Brain microvascular endothelial cell (primary cell): ENCODE results near the gene SAE1.

Experiments used
- DNase-seq: peaks from one replicate; pipeline ENCODE4 v3.0.0-alpha.2; 2020
- H3K27ac ChIP-seq: fragments of 250-450 bp; sonication (Bioruptor Pico); 2 replicates; pipeline ENCODE4 v1.5.1; 2020; ENCODE audit warnings: mild to moderate bottlenecking, moderate library complexity
- H3K27me3 ChIP-seq: fragments of 250-450 bp; sonication (Bioruptor Pico); replicated peaks from 2 replicates; pipeline ENCODE4 v1.5.1; 2020; ENCODE audit warnings: mild to moderate bottlenecking
- H3K36me3 ChIP-seq: fragments of 250-450 bp; sonication (Bioruptor Pico); replicated peaks from 2 replicates; pipeline ENCODE4 v1.5.1; 2020; ENCODE audit warnings: mild to moderate bottlenecking
- H3K4me3 ChIP-seq: 2 replicates; pipeline ENCODE4 v1.5.1; 2011; ENCODE audit warnings: low read depth, mild to moderate bottlenecking, control low read depth, low read length, moderate library complexity
- in situ Hi-C: cut with HindIII; loops from 2 replicates; pipeline ENCODE4 v1.10.0; 2017; ENCODE audit warnings: low sequenced_read_pairs, low pct_ligation_motif_present
- TF ChIP-seq, protein P1 (sequence below): IDR thresholded peaks from 2 replicates; pipeline ENCODE4 v1.5.1; 2011; ENCODE audit warnings: low read depth, mild to moderate bottlenecking, moderate library complexity, low read length, control low read depth, inconsistent platforms; ENCODE audit errors: missing control alignments

SAE1 gene

DNA sequence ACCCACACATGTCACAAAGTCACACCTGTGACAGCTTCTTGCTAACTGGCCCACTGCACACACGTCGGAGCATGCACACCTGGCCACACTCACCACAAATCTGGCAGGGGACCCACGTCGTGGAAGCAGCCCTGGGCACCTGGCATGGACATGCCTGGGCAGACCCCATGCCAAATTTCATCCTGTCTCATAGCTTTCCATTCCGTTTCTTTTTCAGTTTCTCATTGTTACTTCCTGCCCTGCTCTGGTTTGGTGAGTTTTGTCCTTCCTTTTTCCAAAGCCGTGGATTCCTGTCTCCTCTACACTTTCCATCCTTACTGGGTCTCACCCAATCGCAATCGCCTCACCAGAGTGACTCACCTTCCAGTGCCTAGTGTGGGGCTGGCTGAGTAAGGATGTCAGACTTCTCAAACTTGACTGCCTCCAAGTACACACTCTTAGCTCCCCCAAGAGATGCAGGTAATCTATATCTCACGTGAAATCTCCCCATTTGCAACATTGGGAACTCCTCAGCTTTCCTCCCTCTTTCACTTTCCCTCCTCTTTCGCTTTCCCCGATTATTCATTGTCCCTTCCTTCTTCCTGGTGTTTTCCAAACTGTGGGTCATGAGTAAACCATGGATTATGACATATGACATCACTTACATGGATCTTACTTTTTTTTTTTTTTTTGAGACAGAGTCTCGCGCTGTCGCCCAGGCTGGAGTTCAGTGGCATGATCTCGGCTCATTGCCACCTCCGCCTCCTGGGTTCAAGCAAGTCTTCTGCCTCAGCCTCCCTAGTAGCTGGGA, 102.0 kb downstream of the SAE1 start:
- TF ChIP-seq, protein P1, sequence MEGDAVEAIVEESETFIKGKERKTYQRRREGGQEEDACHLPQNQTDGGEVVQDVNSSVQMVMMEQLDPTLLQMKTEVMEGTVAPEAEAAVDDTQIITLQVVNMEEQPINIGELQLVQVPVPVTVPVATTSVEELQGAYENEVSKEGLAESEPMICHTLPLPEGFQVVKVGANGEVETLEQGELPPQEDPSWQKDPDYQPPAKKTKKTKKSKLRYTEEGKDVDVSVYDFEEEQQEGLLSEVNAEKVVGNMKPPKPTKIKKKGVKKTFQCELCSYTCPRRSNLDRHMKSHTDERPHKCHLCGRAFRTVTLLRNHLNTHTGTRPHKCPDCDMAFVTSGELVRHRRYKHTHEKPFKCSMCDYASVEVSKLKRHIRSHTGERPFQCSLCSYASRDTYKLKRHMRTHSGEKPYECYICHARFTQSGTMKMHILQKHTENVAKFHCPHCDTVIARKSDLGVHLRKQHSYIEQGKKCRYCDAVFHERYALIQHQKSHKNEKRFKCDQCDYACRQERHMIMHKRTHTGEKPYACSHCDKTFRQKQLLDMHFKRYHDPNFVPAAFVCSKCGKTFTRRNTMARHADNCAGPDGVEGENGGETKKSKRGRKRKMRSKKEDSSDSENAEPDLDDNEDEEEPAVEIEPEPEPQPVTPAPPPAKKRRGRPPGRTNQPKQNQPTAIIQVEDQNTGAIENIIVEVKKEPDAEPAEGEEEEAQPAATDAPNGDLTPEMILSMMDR, result no peak
- peak; percentile 43 for DNase-seq
- Histone ChIP-seq H3K4me3 (peak overlapping the region; percentile 41), H3K36me3 (no peaks in the 10 kb centered on the region), H3K27me3 (no peaks in the 10 kb centered on the region), H3K27ac (peak overlapping the region; percentile 67)
- in situ Hi-C loops, result no loop called here

DNA sequence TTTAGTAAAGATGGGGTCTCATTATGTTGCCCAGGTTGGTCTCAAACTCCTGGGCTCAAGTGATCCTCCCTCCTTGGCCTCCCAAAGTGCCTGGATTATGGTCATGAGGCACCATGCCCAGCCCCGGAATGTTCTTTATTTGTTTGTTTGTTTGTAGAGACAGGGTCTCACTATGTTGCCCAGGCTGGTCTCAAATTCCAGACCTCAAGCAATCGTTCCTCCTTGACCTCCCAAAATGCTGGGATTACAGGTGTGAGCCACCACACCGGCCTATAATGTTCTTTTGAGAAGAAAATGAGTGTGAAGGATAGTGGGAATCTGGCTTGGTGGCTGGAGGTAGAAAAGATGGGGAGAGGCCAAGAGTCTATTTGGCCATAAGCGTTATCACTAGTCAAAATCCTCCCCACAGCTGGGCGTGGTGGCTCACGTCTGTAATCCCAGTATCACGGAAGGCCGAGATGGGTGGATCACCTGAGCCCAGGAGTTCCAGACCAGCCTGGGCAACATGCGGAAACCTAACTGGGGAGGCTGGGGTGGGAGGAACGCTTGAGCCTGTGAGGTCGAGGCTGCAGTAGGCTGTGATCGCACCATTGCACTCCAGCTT, 105.5 kb downstream of the SAE1 start:
- Histone ChIP-seq H3K4me3 (no peak overlapping the region), H3K27ac (no peak overlapping the region), H3K27me3 (no peaks in the 10 kb centered on the region), H3K36me3 (no peaks in the 10 kb centered on the region)
- DNase-seq, result no peak
- TF ChIP-seq, protein P1, result no peak
- in situ Hi-C loops, result no loop called here

DNA sequence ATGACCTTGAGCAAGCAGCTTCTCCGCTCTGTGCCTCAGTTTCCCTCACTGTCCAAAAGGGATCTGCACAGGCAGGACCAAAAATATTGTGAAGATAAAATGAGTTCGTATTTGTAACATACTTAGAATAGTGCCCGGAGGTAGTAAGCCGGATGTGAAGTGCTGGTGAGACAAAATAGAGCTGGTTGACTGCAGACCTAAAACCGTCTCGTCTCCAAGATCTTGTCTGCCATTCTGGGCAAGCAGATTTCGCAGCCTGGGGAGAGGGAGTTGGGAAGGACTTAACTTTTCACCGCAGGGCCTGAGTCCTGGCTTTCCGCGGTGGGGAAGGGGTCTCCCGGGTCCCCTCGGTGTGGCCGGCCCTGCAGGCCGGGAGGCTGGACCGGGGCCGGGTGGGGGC, 108.5 kb downstream of the SAE1 start:
- TF ChIP-seq, protein P1, result no peak
- DNase-seq, result no peak
- in situ Hi-C loops, result no loop called here
- Histone ChIP-seq H3K36me3 (no peaks in the 10 kb centered on the region), H3K4me3 (peak overlapping the region; percentile 33), H3K27me3 (no peaks in the 10 kb centered on the region), H3K27ac (no peak overlapping the region)

DNA sequence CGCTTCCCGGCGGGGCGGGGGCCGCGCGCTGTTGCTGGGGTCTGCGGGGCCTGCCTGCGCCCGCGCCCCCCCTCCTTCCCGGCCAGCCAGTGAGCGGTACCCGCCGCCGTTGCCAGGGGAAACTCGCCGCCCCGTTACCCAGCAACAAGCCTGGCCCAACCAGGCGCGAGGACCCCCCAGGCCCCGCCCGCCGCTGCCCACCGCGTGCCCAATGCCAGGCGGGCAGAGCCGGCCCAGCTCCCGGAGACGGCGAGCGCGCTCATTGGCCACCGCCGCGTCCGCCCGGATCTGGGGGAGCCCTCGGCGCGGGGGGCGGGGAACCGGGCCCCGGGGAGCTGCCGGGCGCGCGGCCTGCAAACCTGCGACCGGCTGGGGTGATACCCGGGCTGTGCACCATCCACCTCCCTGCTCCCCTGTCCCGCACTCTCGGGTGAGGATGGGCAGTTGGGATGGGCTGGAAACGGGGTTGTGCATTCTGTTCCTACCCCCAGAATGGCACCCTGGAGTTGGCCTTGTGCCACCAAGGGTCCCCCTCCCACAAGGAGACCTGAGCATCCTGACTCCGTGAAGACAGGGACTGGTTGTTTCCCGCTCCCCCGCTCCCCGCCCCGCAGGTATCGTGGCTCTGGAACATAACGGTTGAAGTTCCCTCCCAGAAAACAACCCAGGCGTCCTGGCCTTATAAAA, 109.1 kb downstream of the SAE1 start:
- in situ Hi-C loops, result no loop called here
- Histone ChIP-seq H3K4me3 (peak overlapping the region; percentile 12), H3K36me3 (no peaks in the 10 kb centered on the region), H3K27me3 (no peaks in the 10 kb centered on the region), H3K27ac (no peak overlapping the region)
- no peak for DNase-seq
- TF ChIP-seq, protein P1, result no peak

DNA sequence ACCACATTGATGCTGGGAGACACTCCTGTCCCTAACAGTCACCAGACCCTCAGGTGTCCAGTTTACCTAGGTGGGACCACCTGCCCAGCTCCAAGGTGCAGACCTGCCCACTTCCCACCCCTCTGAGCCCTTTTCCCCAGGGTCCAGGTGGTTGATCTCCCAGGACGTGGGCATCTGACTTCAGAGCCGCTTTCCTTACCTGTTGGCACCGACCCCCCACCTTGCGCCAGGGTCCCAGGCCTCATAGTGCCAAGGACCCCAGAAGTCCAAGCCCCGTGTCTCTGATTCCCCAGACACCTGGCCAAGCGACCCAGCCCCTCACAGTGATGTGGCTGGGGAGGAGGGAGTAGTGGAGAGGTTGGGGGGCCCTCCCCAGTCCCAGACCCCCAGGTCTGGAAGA, 109.9 kb downstream of the SAE1 start:
- in situ Hi-C loops, result no loop called here
- no peak for DNase-seq
- Histone ChIP-seq H3K36me3 (no peaks in the 10 kb centered on the region), H3K27ac (no peak overlapping the region), H3K27me3 (no peaks in the 10 kb centered on the region), H3K4me3 (no peak overlapping the region)
- TF ChIP-seq, protein P1, result no peak
